ENCODE data around the gene MUC3A.

Gene MUC3A

DNA sequence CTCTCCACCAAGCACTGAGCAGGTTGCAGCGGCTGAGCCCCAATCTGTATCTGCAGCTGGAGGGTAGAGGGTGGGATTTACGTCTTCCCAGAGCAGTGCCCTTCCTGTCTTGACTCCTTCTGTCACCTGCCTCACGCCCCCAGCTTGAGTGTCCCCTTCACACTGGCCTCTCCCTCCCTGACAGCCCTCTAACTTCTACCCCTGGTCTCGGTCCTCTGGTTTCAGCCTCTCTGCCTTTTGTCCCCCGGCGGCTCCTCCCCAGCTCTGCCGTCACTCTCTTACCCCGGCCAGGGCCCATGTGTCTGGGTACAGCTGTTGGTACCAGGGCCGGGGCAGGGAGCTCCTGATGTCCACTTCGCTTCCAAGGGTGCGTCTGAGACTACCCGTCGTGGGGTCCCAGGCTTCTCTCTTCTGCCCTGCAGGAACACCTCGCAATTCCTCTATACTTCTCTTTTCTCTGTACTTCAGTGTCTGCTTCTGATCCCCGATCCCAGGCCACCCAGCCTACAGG lies 654 bp downstream of the MUC3A start:
- no peak for ATAC-seq

GRCh38 chr7:100951172-100951571 lies 1.8 kb downstream of the MUC3A start:
- ATAC-seq, result no peak

DNA sequence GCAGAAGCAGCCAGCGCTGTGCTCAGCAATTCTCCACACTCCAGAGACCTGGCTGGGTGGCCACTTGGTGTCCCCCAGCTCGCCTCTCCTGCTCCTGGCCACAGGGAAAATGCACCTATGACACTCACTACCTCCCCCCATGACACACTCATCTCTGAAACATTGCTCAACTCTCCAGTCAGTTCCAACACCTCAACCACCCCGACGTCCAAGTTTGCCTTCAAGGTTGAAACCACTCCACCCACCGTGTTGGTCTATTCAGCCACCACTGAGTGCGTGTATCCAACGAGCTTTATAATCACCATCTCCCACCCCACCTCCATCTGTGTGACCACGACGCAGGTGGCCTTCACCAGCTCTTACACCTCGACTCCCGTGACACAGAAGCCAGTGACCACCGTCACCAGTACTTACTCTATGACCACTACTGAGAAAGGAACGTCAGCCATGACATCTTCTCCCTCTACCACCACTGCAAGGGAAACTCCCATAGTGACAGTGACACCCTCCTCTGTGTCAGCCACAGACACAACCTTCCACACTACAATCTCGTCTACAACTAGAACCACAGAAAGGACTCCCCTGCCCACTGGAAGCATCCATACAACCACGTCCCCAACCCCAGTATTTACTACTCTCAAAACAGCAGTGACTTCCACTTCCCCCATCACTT lies 2.7 kb downstream of the MUC3A start:
- no peak for ATAC-seq

DNA sequence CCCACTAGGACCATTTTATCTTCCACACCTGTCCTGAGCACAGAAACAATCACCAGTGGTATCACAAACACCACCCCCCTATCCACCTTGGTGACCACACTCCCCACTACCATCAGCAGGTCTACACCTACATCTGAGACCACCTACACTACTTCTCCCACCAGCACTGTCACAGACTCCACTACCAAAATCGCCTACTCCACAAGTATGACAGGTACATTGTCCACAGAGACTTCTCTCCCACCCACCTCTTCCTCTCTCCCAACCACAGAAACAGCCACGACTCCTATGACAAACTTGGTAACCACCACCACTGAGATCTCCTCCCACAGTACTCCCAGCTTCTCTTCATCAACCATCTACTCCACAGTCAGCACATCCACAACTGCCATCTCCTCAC lies 3.3 kb downstream of the MUC3A start:
- no peak for ATAC-seq

DNA sequence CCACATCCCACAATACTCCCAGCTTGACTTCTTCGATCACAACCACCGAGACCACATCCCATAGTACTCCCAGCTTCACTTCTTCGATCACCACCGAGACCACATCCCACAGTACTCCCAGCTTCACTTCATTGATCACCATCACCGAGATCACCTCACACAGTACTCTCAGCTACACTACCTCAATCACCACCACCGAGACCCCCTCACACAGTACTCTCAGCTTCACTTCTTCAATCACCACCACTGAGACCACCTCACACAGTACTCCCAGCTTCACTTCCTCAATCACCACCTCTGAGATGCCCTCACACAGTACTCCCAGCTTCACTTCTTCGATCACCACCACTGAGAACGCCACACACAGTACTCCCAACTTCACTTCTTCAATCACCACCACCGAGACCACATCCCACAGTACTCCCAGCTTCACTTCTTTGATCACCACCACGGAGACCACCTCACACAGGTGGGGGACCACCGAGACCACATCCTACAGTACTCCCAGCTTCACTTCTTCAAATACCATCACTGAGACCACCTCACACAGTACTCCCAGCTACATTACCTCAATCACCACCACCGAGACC lies 8.6 kb downstream of the MUC3A start:
- no peak for ATAC-seq

GRCh38 chr7:100959894-100960293 lies 10.6 kb downstream of the MUC3A start:
- no peak for ATAC-seq

- no peak for ATAC-seq
These were observed 13.2 kb downstream of the MUC3A start for GRCh38 chr7:100962537-100962936.

- ATAC-seq, result no peak
These were observed 14.1 kb downstream of the MUC3A start for GRCh38 chr7:100963386-100963785.

DNA sequence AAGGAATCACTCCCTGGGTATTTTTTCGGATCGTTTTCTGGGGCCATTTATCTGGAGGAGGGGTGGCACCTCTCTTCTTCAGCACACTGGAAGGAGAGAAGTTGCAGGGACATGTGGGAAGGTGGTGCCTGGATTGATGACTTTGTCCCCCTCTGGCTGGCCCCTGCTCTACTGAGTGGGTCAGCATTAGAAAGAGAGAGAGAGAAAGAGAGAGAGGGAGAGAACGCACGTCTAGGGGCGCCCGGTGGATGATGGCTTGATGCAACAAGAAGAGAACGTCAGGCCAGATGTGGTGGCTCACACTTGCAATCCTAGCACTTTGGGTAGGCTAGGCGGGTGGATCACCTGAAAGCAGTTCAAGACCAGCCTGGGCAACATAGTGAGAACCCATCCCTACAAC lies 14.5 kb downstream of the MUC3A start:
- ATAC-seq, result no peak

- no peak for ATAC-seq
These were observed 15.3 kb downstream of the MUC3A start for GRCh38 chr7:100964630-100965029.

GRCh38 chr7:100965045-100965722 lies 15.8 kb downstream of the MUC3A start:
- no peak for ATAC-seq

- peak; percentile 70 to 72 for ATAC-seq
These were observed 16.6 kb downstream of the MUC3A start for GRCh38 chr7:100965723-100966541.

GRCh38 chr7:100966542-100967291 lies 17.4 kb downstream of the MUC3A start:
- peak in 1 of 2 donors; percentile 7 for ATAC-seq

- no peak for ATAC-seq
These were observed 18.0 kb downstream of the MUC3A start for GRCh38 chr7:100967292-100967863.

- ATAC-seq, result no peak
These were observed 18.7 kb downstream of the MUC3A start for GRCh38 chr7:100968031-100968430.

- ATAC-seq, result no peak
These were observed 19.3 kb downstream of the MUC3A start for GRCh38 chr7:100968650-100969049.

GRCh38 chr7:100969066-100969615 lies 19.8 kb downstream of the MUC3A start, which contains the start of gene MUC12:
TSS of gene MUC12 (plus strand) at chr7:100969565. CDS start at chr7:100969623, 58 bp downstream.
- ATAC-seq, result no peak

DNA sequence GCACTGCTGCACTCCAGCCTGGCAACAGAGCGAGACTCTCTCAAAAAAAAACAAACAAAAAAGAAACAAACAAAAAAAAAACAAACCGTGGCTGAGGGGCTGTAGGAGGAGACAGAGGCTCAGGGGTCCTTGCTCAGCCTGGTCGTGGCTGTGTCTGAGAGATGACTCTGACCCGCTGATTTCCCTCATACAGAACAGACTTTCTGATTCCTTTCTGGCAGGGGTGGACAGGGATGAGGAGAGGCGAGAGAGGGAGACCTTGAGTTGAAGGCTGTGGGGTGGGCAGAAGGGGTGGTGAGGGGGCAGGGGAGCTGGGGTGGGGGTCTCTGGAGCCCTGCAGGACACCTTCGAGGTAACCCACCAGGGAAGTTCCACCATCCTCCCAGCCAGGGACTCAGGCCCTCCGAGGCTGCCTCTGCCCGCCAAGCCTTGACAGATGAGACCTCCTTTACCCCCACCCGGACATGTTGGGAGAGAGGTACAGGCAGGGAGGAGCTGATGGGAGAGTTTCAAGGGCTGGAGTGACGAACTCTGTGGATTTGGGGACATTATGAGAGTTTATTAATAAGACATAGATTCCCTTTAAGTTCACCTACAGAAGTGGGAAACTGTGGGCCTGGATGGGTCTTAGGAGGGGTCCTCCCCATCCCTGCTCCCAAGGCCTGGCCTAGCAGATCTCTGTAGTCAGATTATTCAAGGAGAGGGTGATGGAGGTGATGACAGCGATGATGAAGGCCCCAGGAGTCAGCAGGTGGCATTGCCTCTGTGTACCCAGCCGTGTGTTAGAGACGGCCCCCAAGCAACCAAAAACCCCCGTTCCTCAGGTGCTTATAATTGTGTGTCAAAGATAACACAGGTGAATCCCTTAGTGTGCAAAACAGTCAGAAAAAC lies 22.0 kb downstream of the MUC3A start:
- no peak for ATAC-seq

GRCh38 chr7:100972002-100972347 lies 22.6 kb downstream of the MUC3A start:
- no peak for ATAC-seq

DNA sequence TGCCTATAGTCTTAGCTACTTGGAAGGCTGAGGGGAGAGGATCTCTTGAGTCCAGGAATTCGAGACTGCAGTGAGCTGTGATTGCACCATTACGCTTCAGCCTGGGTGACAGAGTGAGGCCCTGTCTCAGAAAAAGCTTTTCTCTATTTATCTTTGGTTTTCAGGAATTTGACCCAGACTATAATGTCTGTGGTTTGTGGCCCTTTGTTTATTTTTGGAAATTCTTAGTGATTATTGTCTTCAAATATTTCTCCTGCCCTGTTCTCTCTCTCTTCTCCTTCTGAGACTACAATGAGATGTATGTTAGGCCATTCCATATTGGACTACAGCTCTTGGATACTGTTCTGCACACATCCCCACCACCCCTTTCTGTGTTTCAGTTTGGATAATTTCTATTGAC lies 24.7 kb downstream of the MUC3A start:
- no peak for ATAC-seq
